ENCODE measurements around the gene SLIT1.

The SLIT1 gene

DNA sequence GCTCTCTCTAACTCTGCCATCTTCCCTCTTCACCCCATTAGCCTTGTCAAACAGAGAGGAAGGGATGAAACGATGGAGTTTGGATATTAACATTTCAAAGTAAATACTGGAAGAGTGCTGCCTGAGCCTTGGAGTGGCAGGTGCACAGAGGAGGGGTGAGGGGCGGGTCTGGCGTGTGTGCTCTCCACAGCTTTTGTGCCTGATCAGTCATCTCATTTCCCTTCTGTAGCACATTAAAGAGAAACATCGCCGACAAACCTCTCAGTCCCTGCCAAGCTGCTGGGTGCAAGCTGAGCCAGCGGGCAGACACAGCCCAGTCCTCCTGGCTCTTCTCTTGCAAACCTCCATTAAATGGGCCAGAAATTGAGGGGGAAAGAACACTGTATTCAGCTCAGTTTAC is 76.2 kb downstream of the SLIT1 start:
- H3K27ac ChIP-seq (ENCODE audit: low read depth, low read length): no peak overlapping the region
- H3K9me3 ChIP-seq (ENCODE audit: control insufficient read depth, insufficient read depth, low read depth, low read length): no peaks in the 10 kb centered on the region
- no peaks in the 10 kb centered on the region for H3K36me3 ChIP-seq (ENCODE audit: control insufficient read depth, insufficient read depth, low read length)
- peaks cover 5% of the 10 kb centered on the region for H3K4me1 ChIP-seq (ENCODE audit: control insufficient read depth, insufficient read depth, low read length)
- H3K27me3 ChIP-seq (ENCODE audit: control insufficient read depth, insufficient read depth, low read length): no peaks in the 10 kb centered on the region
- no peak overlapping the region for H3K4me3 ChIP-seq (ENCODE audit: low read depth, low read length)
- no peak overlapping the region for H3K9ac ChIP-seq (ENCODE audit: low read length)

DNA sequence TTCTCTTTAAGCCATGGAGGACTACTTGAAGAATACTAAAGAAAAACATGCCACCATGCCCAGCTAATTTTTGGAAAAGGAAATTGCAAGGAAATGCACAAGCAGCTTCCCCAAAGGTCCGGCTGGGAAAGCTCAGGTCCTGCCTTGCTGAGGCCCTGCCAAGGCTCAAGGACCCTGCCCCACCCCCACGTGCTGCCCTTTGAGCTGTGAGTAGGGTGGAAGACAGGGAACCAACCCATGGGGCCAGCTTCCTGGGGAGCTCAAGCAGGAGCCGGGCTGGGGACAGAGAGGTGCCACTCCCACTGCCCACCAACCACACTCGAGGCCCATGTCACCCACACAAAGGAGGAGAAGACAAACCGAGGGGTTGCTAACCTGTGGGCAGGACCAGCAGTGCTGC is 78.2 kb downstream of the SLIT1 start:
- Histone ChIP-seq H3K27me3 (ENCODE audit: control insufficient read depth, insufficient read depth, low read length) (no peaks in the 10 kb centered on the region), H3K9ac (ENCODE audit: low read length) (no peak overlapping the region), H3K36me3 (ENCODE audit: control insufficient read depth, insufficient read depth, low read length) (no peaks in the 10 kb centered on the region), H3K27ac (ENCODE audit: low read depth, low read length) (no peak overlapping the region), H3K4me3 (ENCODE audit: low read depth, low read length) (no peak overlapping the region), H3K9me3 (ENCODE audit: control insufficient read depth, insufficient read depth, low read depth, low read length) (no peaks in the 10 kb centered on the region), H3K4me1 (ENCODE audit: control insufficient read depth, insufficient read depth, low read length) (peaks cover 5% of the 10 kb centered on the region)

DNA sequence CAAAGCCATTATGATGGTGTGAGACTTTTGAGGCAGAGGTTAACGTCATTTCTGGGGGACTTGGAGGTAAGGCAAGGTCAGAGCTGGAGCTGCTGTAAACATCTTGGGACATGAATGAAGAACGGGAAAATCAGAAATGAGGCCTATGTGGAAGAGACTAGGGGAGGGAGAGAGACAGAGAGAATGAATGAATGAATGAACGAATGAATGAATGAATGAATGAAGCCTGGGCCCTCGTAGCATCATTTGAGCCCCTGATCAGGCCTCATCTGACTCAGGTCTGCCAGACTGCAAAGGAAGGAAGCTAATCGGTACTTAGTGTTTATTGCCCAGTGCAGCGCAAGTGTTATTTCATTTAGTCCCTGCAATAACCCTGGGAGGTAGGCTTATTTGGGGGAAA is 79.6 kb downstream of the SLIT1 start:
- no peaks in the 10 kb centered on the region for H3K9me3 ChIP-seq (ENCODE audit: control insufficient read depth, insufficient read depth, low read depth, low read length)
- no peak overlapping the region for H3K9ac ChIP-seq (ENCODE audit: low read length)
- no peak overlapping the region for H3K4me3 ChIP-seq (ENCODE audit: low read depth, low read length)
- no peaks in the 10 kb centered on the region for H3K36me3 ChIP-seq (ENCODE audit: control insufficient read depth, insufficient read depth, low read length)
- H3K27ac ChIP-seq (ENCODE audit: low read depth, low read length): no peak overlapping the region
- H3K27me3 ChIP-seq (ENCODE audit: control insufficient read depth, insufficient read depth, low read length): no peaks in the 10 kb centered on the region
- H3K4me1 ChIP-seq (ENCODE audit: control insufficient read depth, insufficient read depth, low read length): peaks cover 11% of the 10 kb centered on the region

DNA sequence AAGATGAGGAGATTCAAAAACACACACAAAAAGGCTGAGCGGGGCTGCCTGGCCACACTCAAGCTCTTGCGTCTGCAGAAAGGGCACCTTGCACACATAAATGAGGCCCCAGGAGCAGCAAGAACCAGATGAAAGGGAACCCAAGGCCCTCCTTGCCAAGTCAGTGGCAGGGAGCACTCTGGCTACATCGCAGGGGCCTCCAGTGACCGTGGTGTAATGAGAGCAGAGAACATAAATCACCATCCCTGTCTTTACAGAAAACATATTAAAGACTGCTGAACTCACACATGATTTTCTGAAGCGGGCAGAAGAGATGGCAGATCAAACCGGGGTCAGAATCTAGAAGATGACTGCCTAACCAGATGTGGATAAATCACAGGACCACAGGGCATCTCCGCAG is 80.5 kb downstream of the SLIT1 start:
- Histone ChIP-seq H3K27ac (ENCODE audit: low read depth, low read length) (no peak overlapping the region), H3K36me3 (ENCODE audit: control insufficient read depth, insufficient read depth, low read length) (no peaks in the 10 kb centered on the region), H3K4me3 (ENCODE audit: low read depth, low read length) (no peak overlapping the region), H3K27me3 (ENCODE audit: control insufficient read depth, insufficient read depth, low read length) (no peaks in the 10 kb centered on the region), H3K4me1 (ENCODE audit: control insufficient read depth, insufficient read depth, low read length) (peaks cover 18% of the 10 kb centered on the region), H3K9ac (ENCODE audit: low read length) (no peak overlapping the region), H3K9me3 (ENCODE audit: control insufficient read depth, insufficient read depth, low read depth, low read length) (no peaks in the 10 kb centered on the region)

DNA sequence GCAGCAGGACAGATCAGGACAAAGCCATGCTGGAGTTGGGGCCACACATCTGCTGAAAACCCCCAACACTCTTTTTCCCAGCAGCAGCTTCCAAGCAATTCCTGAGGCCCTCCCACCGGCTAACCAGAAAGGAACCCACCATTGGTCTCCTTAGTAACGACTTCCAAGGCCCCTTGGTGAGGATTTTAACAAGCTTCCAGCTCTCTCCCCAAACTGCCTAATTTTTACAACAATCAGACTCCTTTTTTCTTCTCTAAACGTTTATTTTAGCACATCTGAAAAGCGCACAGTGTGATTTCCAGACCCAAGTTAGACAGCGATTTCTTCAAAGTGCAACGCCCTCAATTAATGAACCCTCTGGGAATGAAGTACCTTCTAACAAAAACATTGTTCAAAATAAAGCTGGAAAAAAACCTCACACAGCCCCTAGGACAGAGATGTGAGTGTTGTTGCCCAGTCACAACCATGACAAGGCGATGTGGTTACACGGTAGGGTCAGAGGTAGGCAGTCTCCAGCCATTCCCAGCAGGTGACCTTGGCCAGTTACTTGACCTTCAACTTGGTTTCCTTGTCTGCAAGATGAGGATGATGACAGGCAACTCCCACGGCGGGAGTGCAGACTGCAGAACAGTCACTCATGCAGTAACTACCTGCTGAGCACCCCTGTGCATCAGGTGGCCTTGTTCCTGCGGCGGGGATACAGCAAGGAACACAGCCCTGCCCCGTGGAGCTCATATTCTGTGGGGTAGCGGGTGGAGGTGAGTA is 82.3 kb downstream of the SLIT1 start:
- Histone ChIP-seq H3K9ac (ENCODE audit: low read length) (no peak overlapping the region), H3K4me1 (ENCODE audit: control insufficient read depth, insufficient read depth, low read length) (peaks cover 13% of the 10 kb centered on the region), H3K36me3 (ENCODE audit: control insufficient read depth, insufficient read depth, low read length) (no peaks in the 10 kb centered on the region), H3K27ac (ENCODE audit: low read depth, low read length) (no peak overlapping the region), H3K4me3 (ENCODE audit: low read depth, low read length) (no peak overlapping the region), H3K27me3 (ENCODE audit: control insufficient read depth, insufficient read depth, low read length) (no peaks in the 10 kb centered on the region), H3K9me3 (ENCODE audit: control insufficient read depth, insufficient read depth, low read depth, low read length) (no peaks in the 10 kb centered on the region)

DNA sequence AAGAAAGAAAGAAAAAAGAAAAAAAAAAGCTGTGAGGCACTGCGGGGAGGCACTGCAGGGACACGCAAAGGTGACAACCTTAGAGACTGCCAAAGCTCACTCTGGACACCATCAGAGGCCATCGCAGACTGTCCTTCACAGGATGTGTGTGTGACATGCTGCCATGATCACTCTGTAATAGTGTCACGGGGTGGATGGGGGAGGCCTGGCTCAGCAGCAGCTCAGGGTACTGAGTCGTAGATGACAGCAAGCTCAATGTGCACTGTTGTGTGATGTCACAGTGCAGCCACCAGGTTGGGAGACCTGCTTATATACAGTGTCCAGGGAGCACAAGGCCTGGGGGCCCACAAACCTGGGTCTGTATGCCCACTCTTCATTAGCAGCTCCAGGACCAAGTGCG is 83.3 kb downstream of the SLIT1 start:
- Histone ChIP-seq H3K4me1 (ENCODE audit: control insufficient read depth, insufficient read depth, low read length) (peaks cover 13% of the 10 kb centered on the region), H3K4me3 (ENCODE audit: low read depth, low read length) (no peak overlapping the region), H3K27ac (ENCODE audit: low read depth, low read length) (no peak overlapping the region), H3K9ac (ENCODE audit: low read length) (no peak overlapping the region), H3K27me3 (ENCODE audit: control insufficient read depth, insufficient read depth, low read length) (no peaks in the 10 kb centered on the region), H3K9me3 (ENCODE audit: control insufficient read depth, insufficient read depth, low read depth, low read length) (no peaks in the 10 kb centered on the region), H3K36me3 (ENCODE audit: control insufficient read depth, insufficient read depth, low read length) (no peaks in the 10 kb centered on the region)

DNA sequence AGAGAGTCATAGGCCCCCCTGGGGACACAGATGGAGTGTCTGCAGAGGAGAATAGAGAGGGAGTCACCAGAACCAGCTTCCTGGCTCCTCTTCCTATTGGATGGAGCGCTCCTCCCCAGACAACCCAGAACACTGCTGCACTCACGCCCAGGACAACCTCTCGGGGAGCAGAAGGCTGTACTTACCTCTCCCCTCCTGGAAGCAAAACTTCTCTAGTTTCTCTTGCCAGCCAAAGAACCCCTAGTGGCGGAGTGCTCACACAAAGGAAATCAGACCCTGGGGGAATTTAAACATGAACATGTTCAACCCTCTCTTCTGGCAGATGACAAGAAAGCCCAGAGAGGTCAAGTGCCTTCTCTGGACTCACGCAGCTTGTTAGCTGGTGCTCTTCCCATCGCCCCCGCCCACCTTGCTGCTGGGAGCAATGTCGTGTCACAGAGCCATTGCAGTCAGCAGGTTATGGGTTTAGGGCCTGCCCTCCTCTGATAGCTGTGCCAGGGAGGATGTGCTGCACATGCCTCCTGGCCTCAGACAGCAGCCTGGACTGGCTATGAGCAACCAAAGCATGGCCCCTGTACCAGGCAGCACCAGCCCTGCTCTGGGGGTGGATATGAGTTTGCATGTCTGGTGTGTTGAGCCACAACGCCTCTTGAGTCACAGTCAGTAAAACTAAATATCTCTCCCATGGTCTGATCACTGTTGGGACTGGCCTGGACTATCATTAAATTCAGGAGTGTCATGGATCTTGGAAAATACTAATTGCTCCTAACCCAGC is 84.4 kb downstream of the SLIT1 start:
- no peak overlapping the region for H3K9ac ChIP-seq (ENCODE audit: low read length)
- H3K27ac ChIP-seq (ENCODE audit: low read depth, low read length): no peak overlapping the region
- no peaks in the 10 kb centered on the region for H3K27me3 ChIP-seq (ENCODE audit: control insufficient read depth, insufficient read depth, low read length)
- H3K36me3 ChIP-seq (ENCODE audit: control insufficient read depth, insufficient read depth, low read length): no peaks in the 10 kb centered on the region
- H3K4me1 ChIP-seq (ENCODE audit: control insufficient read depth, insufficient read depth, low read length): peaks cover 13% of the 10 kb centered on the region
- H3K9me3 ChIP-seq (ENCODE audit: control insufficient read depth, insufficient read depth, low read depth, low read length): no peaks in the 10 kb centered on the region
- no peak overlapping the region for H3K4me3 ChIP-seq (ENCODE audit: low read depth, low read length)

DNA sequence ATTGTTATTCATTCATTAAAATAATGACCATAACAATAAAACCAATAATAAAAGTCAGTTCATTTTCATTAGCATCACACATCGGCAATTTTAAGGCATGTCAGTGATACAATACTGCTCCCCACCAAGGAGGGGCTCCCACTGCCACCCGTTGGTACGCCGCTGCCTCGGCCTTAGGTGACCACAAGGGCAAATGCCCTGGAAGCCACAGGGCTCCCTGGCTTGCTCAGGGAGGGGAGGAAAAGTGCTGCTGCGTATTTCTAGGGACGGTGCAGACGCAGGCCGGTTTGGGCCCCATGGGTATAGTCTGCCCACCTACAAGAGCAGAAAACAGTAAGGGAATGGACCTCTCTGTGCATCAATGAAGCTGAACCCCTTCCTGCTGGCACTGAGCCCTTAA is 85.1 kb downstream of the SLIT1 start:
- H3K27ac ChIP-seq (ENCODE audit: low read depth, low read length): no peak overlapping the region
- H3K27me3 ChIP-seq (ENCODE audit: control insufficient read depth, insufficient read depth, low read length): no peaks in the 10 kb centered on the region
- peaks cover 17% of the 10 kb centered on the region for H3K4me1 ChIP-seq (ENCODE audit: control insufficient read depth, insufficient read depth, low read length)
- H3K36me3 ChIP-seq (ENCODE audit: control insufficient read depth, insufficient read depth, low read length): no peaks in the 10 kb centered on the region
- H3K4me3 ChIP-seq (ENCODE audit: low read depth, low read length): no peak overlapping the region
- no peaks in the 10 kb centered on the region for H3K9me3 ChIP-seq (ENCODE audit: control insufficient read depth, insufficient read depth, low read depth, low read length)
- H3K9ac ChIP-seq (ENCODE audit: low read length): no peak overlapping the region

DNA sequence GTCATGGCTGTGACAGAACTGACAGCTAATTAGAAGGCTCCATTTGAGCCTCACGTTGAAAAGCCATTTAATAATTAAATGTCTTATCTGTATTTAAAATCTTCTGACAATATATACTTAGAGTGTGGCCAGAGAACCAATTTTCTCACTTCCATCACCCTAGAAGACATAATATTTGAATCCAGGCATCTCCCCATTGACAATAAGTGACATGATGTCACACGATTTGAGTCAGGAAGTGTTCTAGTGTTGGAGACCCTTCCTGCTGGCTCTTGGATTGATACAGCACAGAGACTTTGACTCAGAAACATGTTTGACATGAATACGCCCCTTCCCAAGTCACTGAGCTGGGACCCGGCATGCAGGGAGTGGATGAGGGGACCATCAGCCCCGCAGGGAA is 85.9 kb downstream of the SLIT1 start:
- H3K36me3 ChIP-seq (ENCODE audit: control insufficient read depth, insufficient read depth, low read length): no peaks in the 10 kb centered on the region
- no peak overlapping the region for H3K9ac ChIP-seq (ENCODE audit: low read length)
- H3K9me3 ChIP-seq (ENCODE audit: control insufficient read depth, insufficient read depth, low read depth, low read length): no peaks in the 10 kb centered on the region
- H3K4me3 ChIP-seq (ENCODE audit: low read depth, low read length): no peak overlapping the region
- no peak overlapping the region for H3K27ac ChIP-seq (ENCODE audit: low read depth, low read length)
- H3K27me3 ChIP-seq (ENCODE audit: control insufficient read depth, insufficient read depth, low read length): no peaks in the 10 kb centered on the region
- H3K4me1 ChIP-seq (ENCODE audit: control insufficient read depth, insufficient read depth, low read length): peaks cover 18% of the 10 kb centered on the region

DNA sequence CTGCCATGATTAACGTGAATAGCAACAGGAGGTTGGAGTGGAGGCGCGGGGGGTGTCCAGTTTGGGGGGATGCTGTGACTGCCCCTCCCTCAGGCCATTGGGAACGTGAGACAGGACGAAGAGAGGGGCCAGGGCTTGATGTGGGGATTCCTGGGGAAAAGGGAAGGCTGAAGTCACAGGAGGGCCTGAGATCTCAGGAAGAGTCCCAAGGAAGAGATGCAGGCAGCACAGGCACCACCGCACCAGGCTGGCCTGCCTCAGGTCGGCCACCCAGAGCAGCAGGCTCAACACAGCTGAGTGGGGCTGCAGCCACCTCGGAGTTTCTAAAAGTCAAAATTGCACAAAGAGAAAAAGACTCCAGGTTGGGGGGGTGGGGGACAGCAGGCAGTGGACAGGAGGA is 86.7 kb downstream of the SLIT1 start:
- Histone ChIP-seq H3K4me3 (ENCODE audit: low read depth, low read length) (no peak overlapping the region), H3K27ac (ENCODE audit: low read depth, low read length) (no peak overlapping the region), H3K4me1 (ENCODE audit: control insufficient read depth, insufficient read depth, low read length) (peaks cover 18% of the 10 kb centered on the region), H3K9me3 (ENCODE audit: control insufficient read depth, insufficient read depth, low read depth, low read length) (no peaks in the 10 kb centered on the region), H3K36me3 (ENCODE audit: control insufficient read depth, insufficient read depth, low read length) (no peaks in the 10 kb centered on the region), H3K9ac (ENCODE audit: low read length) (no peak overlapping the region), H3K27me3 (ENCODE audit: control insufficient read depth, insufficient read depth, low read length) (no peaks in the 10 kb centered on the region)

DNA sequence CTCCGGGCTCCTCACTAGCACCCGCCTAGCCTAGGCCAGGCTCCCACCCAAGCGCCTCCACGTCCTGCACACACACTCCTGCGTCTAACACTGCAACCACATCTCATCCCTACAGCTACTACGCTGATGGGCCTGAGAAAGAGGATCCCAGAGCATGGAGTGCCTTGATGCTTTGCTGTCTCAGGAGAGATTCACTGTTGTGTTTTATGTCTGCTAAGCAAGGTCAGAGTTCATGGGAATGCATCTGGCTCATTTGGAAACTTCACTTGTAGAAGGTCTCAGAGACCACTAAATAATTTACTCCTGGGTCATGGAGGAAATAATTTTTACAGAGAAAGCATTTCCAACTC is 88.7 kb downstream of the SLIT1 start:
- Histone ChIP-seq H3K9me3 (ENCODE audit: control insufficient read depth, insufficient read depth, low read depth, low read length) (no peaks in the 10 kb centered on the region), H3K36me3 (ENCODE audit: control insufficient read depth, insufficient read depth, low read length) (no peaks in the 10 kb centered on the region), H3K9ac (ENCODE audit: low read length) (no peak overlapping the region), H3K27ac (ENCODE audit: low read depth, low read length) (no peak overlapping the region), H3K4me3 (ENCODE audit: low read depth, low read length) (no peak overlapping the region), H3K27me3 (ENCODE audit: control insufficient read depth, insufficient read depth, low read length) (no peaks in the 10 kb centered on the region), H3K4me1 (ENCODE audit: control insufficient read depth, insufficient read depth, low read length) (peaks cover 18% of the 10 kb centered on the region)
